K562 (cell line): ENCODE measurements around the gene CYB5R2. TPM values are rescaled to one million over a fixed set of nuclear protein-coding genes. Genes with fewer than 3 reads are reported as not detected.

Experiments
- ATAC-seq: fragments of 200-7000 bp; cut with Tn5 transposase; 3 replicates; pipeline ENCODE4 v1.9.1; 2020; ENCODE audit warnings: moderate library complexity
- BruUV-seq: library from RNA; stranded (reverse); fragments of 400-500 nt; replicated peaks from 2 replicates; lab custom pipeline; 2021; lab: Mats Ljungman, UMichigan
- CTCF ChIA-PET: fragments of 300-600 bp; formaldehyde crosslinking; extraction: SDS; loops from one replicate; lab custom pipeline; 2021; ENCODE audit warnings: low intra/inter-chr PET ratio; lab: Yijun Ruan, JAX
- POLR2A ChIA-PET: fragments of 300-600, 350-650 bp; sonication (Branson Sonifier 250); formaldehyde crosslinking; extraction: SDS; loops from one replicate; lab custom pipeline; 2021; ENCODE audit warnings: antibody characterized with exemption, inconsistent platforms; lab: Yijun Ruan, JAX
- DNase-seq, 4 experiments: peaks; one replicate each; pipeline versions ENCODE4 v3.0.0 to v3.0.0-alpha.2; 2011 to 2018; ENCODE audit warnings: low spot score in 3 of 4, mixed read lengths in 3 of 4; ENCODE audit errors: extremely low read depth in 1 of 4
- FAIRE-seq: peaks from 2 replicates; lab custom pipeline; 2011; peaks lifted over from hg19 to GRCh38; lab: Jason Lieb, UNC
- H2AFZ ChIP-seq: 2 replicates; pipeline ENCODE4 v1.6.0; 2011; ENCODE audit warnings: low read depth, low read length, control low read depth, inconsistent platforms
- H3K27ac ChIP-seq: fragments of 200-600 bp; 3 replicates; pipeline ENCODE4 v1.8.0; 2011; ENCODE audit warnings: low read depth, mild to moderate bottlenecking, control low read depth, inconsistent platforms, low read length, moderate library complexity, mixed read lengths; ENCODE audit errors: extremely low read depth
- H3K27me3 ChIP-seq, 2 experiments: fragments of 300-600 bp in 1 of 2; 2 replicates in 1 of 2; 3 replicates in 1 of 2; pipeline versions ENCODE4 v1.6.0 to v1.8.0; 2011; ENCODE audit warnings: inconsistent platforms in 2 of 2, low read length in 2 of 2, mild to moderate bottlenecking in 1 of 2, mixed read lengths in 1 of 2, moderate library complexity in 1 of 2; ENCODE audit not compliant: control insufficient read depth in 2 of 2, insufficient read depth in 2 of 2
- H3K36me3 ChIP-seq: fragments of 300-600 bp; 3 replicates; pipeline ENCODE4 v1.8.0; 2011; ENCODE audit warnings: mild to moderate bottlenecking, low read length, inconsistent platforms; ENCODE audit not compliant: control insufficient read depth, insufficient read depth
- H3K4me1 ChIP-seq, 2 experiments: fragments of 200-600 bp in 1 of 2; replicated peaks in 1 of 2; 2 replicates in 1 of 2; 3 replicates in 1 of 2; pipeline versions ENCODE4 v1.5.1 to v1.8.0; 2011; ENCODE audit warnings: inconsistent platforms in 2 of 2, low read length in 2 of 2, mild to moderate bottlenecking in 1 of 2, mixed read lengths in 1 of 2, moderate library complexity in 1 of 2; ENCODE audit not compliant: control insufficient read depth in 2 of 2, insufficient read depth in 2 of 2
- H3K4me2 ChIP-seq: 2 replicates; pipeline ENCODE4 v1.6.1; 2011; ENCODE audit warnings: low read length, control low read depth, inconsistent platforms, mixed read lengths; ENCODE audit not compliant: insufficient read depth
- H3K4me3 ChIP-seq: fragments of 200-600 bp; sonication (generic), shearing (Covaris generic); 2 replicates; pipeline ENCODE4 v1.5.1; 2016; ENCODE audit warnings: control low read depth, inconsistent platforms
- H3K79me2 ChIP-seq: fragments of 200-600 bp; 3 replicates; pipeline ENCODE4 v1.8.0; 2011; ENCODE audit warnings: low read length, inconsistent platforms; ENCODE audit not compliant: control insufficient read depth, insufficient read depth
- H3K9ac ChIP-seq, 2 experiments: 2 replicates each; pipeline versions ENCODE4 v1.6.0 to v1.6.1; 2011; ENCODE audit warnings: low read depth in 2 of 2, low read length in 2 of 2, control low read depth in 1 of 2, inconsistent platforms in 1 of 2, mild to moderate bottlenecking in 1 of 2, mixed read lengths in 1 of 2; ENCODE audit not compliant: insufficient read depth in 1 of 2
- H3K9me1 ChIP-seq: one replicate; pipeline ENCODE4 v1.6.0; 2011; ENCODE audit warnings: inconsistent platforms, mild to moderate bottlenecking, low read length, moderate library complexity; ENCODE audit not compliant: control insufficient read depth, insufficient read depth
- H3K9me3 ChIP-seq: replicated peaks from 2 replicates; pipeline ENCODE4 v1.5.1; 2011; ENCODE audit warnings: low read depth, low read length, inconsistent platforms; ENCODE audit not compliant: control insufficient read depth, insufficient read depth
- H4K20me1 ChIP-seq: replicated peaks from 2 replicates; pipeline ENCODE4 v1.6.1; 2011; ENCODE audit warnings: low read length, inconsistent platforms, mixed read lengths; ENCODE audit not compliant: control insufficient read depth, insufficient read depth
- CBFA2T2 ChIP-seq: fragments of 450-650 bp; conservative IDR thresholded peaks from 2 replicates; pipeline ENCODE4 v1.6.1; 2017; ENCODE audit warnings: mild to moderate bottlenecking
- ELF2 ChIP-seq: fragments of 250-450 bp; sonication (Bioruptor Pico); IDR thresholded peaks from 2 replicates; pipeline ENCODE4 v1.5.0; 2021; ENCODE audit warnings: mild to moderate bottlenecking
- FOXM1 ChIP-seq, 2 experiments: fragments of 450-650 bp in 1 of 2; sonication (generic) in 1 of 2; formaldehyde crosslinking in 1 of 2; IDR thresholded peaks; 2 replicates each; pipeline versions ENCODE4 v1.6.1 to v1.9.0; 2017 to 2022; ENCODE audit warnings: low read depth in 2 of 2, mild to moderate bottlenecking in 2 of 2, missing genetic modification reagents in 1 of 2, moderate library complexity in 1 of 2
- HMGXB4 ChIP-seq: sonication (generic); formaldehyde crosslinking; IDR thresholded peaks from 2 replicates; pipeline ENCODE4 v1.8.1; 2023; ENCODE audit warnings: mild to moderate bottlenecking, missing genetic modification reagents
- MAFG ChIP-seq: fragments of 450-650 bp; conservative IDR thresholded peaks from 2 replicates; pipeline ENCODE4 v1.6.1; 2016; ENCODE audit warnings: missing genetic modification characterization, missing compliant biosample characterization
- NR1H2 ChIP-seq: sonication (generic); formaldehyde crosslinking; IDR thresholded peaks from 2 replicates; pipeline ENCODE4 v1.4.0; 2020; ENCODE audit warnings: mild to moderate bottlenecking, missing genetic modification reagents
- RB1 ChIP-seq: fragments of 450-650 bp; IDR thresholded peaks from 2 replicates; pipeline ENCODE4 v1.6.1; 2017; ENCODE audit warnings: low read depth, mild to moderate bottlenecking
- SMAD3 ChIP-seq: fragments of 450-650 bp; formaldehyde crosslinking; conservative IDR thresholded peaks from 2 replicates; pipeline ENCODE4 v1.4.0; 2020; ENCODE audit warnings: mild to moderate bottlenecking
- SMARCE1 ChIP-seq: fragments of 450-650 bp; IDR thresholded peaks from 2 replicates; pipeline ENCODE4 v1.7.1; 2016; ENCODE audit warnings: mild to moderate bottlenecking
- TCF7L2 ChIP-seq: fragments of 150-350 bp; IDR thresholded peaks from 2 replicates; pipeline ENCODE4 v1.6.1; 2016; ENCODE audit warnings: low read depth, mild to moderate bottlenecking, low read length, moderate library complexity
- WGBS: fragments of 100-300 bp; shearing (Covaris generic); methylation state at CpG from one replicate; pipeline ENCODE4 v1.1.6; 2016; ENCODE audit warnings: low coverage, mixed read lengths; ENCODE audit not compliant: insufficient coverage; ENCODE audit errors: missing lambda C conversion rate; 5-methylcytosine and 5-hydroxymethylcytosine counted together
- in situ Hi-C: fragments of 300-500 bp; cut with MboI; formaldehyde crosslinking; loops from 4 replicates; pipeline ENCODE4 v1.15.0; 2018; ENCODE audit warnings: inconsistent platforms, mixed read lengths
- intact Hi-C: fragments of 100-400 bp; cut with micrococcal nuclease; formaldehyde crosslinking; loops from 2 replicates; pipeline ENCODE4 v1.14.2; 2022
- polyA plus RNA-seq, 8 experiments: library from polyadenylated mRNA; depleted of rRNA in 4 of 8; stranded (reverse) in 5 of 8; unstranded in 3 of 8; fragments of >200 nt; fragmentation: Nextera tagmentation in 2 of 8; fragmentation: Illumina TruSeq in 1 of 8; extraction: Ambion mirVana in 2 of 8; extraction: Trizol in 1 of 8; gene quantifications; 2 replicates each; pipeline versions ENCODE4 v1.2.1 to v1.2.3, GENCODE V29; 2011 to 2014; ENCODE audit warnings: inconsistent platforms in 1 of 8, missing spikeins in 1 of 8
- total RNA-seq, 7 experiments: library from RNA; depleted of rRNA in 6 of 7; stranded (reverse); fragments of >200 nt in 6 of 7; fragmentation: Illumina TruSeq in 2 of 7; extraction: Trizol in 2 of 7; gene quantifications; 2 replicates each; pipeline versions ENCODE4 v1.2.1 to v1.2.3, GENCODE V29; 2011 to 2021; ENCODE audit warnings: low replicate concordance in 1 of 7

CYB5R2 gene
- total and polyA plus RNA-seq, 9 of the 15 experiments (the other 6 are each of a cell fraction or from before 2014, with no cell fraction given), result 8.2 to 28.7 (median 13.6) TPM

- Histone ChIP-seq H3K79me2 (no peaks in the 10 kb centered on the region), H3K27ac (no peak overlapping the region), H3K36me3 (no peaks in the 10 kb centered on the region), H3K9me1 (no peaks in the 10 kb centered on the region), H3K4me3 (no peak overlapping the region), H2AFZ (no peak overlapping the region), H3K4me1 (no peaks in the 10 kb centered on the region), H3K27me3 (peaks cover 2 to 10% of the 10 kb centered on the region in 2 experiments; a peak in 2 of 5 replicates), H4K20me1 (no peaks in the 10 kb centered on the region), H3K4me2 (no peak overlapping the region), H3K9ac (no peak overlapping the region), H3K9me3 (no peaks in the 10 kb centered on the region)
- ChIA-PET CTCF (no interaction called here), POLR2A (no interaction called here)
- TF ChIP-seq HMGXB4 (no peak), SMARCE1 (no peak), CBFA2T2 (no peak), ELF2 (CRISPR knock-in tag) (no peak), NR1H2 (CRISPR knock-in tag) (no peak), SMAD3 (CRISPR knock-in tag) (no peak), RB1 (no peak), MAFG (tag) (no peak), TCF7L2 (no peak), FOXM1 (IDR thresholded peaks at IDR 0.05; ENCODE audit: low read depth) (no peak), FOXM1 (CRISPR knock-in tag; IDR thresholded peaks at IDR 0.05; ENCODE audit: low read depth) (no peak)
- WGBS, result 0% methylated on average over 3 of the region's 3 CpGs
- FAIRE-seq (no peak), DNase-seq (no peak), ATAC-seq (no peak)
- no TSS peak for BruUV-seq
- intact Hi-C loops (no loop called here), in situ Hi-C loops (no loop called here)
Measured at GRCh38 chr11:7628660-7629059, 44.6 kb downstream of the CYB5R2 start.
